OCI-LY7 (cell line): ENCODE results near the gene MIDN. TPM values are rescaled to one million over a fixed set of nuclear protein-coding genes. Genes with fewer than 3 reads are reported as not detected.

Experiments
- BruUV-seq: library from RNA; stranded (reverse); fragments of 400-500 nt; replicated peaks from 2 replicates; lab custom pipeline; 2021; lab: Mats Ljungman, UMichigan
- CTCF ChIA-PET: fragments of 300-600 bp; sonication (Branson Sonifier 250); formaldehyde crosslinking; loops from one replicate; lab custom pipeline; 2022; ENCODE audit warnings: antibody characterized with exemption; ENCODE audit not compliant: unreplicated experiment; lab: Charles Lee
- POLR2A ChIA-PET: fragments of 300-600 bp; sonication (Branson Sonifier 250); formaldehyde crosslinking; loops from one replicate; lab custom pipeline; 2022; ENCODE audit warnings: antibody characterized with exemption; lab: Charles Lee
- DNase-seq: peaks from one replicate; pipeline ENCODE4 v3.0.0-alpha.2; 2015; ENCODE audit warnings: low spot score
- H2AFZ ChIP-seq: fragments of 200-600 bp; sonication (generic), shearing (Covaris generic); 2 replicates; pipeline ENCODE4 v1.6.1; 2014; ENCODE audit warnings: mild to moderate bottlenecking, antibody characterized with exemption, low read length, moderate library complexity
- H3K27ac ChIP-seq: fragments of 200-600 bp; sonication (generic); 2 replicates; pipeline ENCODE4 v1.5.1; 2014; ENCODE audit warnings: mixed run types, low read depth, mild to moderate bottlenecking, moderate library complexity, low read length, inconsistent platforms; ENCODE audit not compliant: poor library complexity, severe bottlenecking
- H3K36me3 ChIP-seq: fragments of 200-600 bp; sonication (generic); 2 replicates; pipeline ENCODE4 v1.6.1; 2014; ENCODE audit warnings: mild to moderate bottlenecking, antibody characterized with exemption, low read length, moderate library complexity, mixed read lengths; ENCODE audit not compliant: insufficient read depth
- H3K4me1 ChIP-seq: fragments of 200-600 bp; sonication (generic); 2 replicates; pipeline ENCODE4 v1.5.1; 2014; ENCODE audit warnings: mild to moderate bottlenecking, low read length; ENCODE audit not compliant: insufficient read depth, poor library complexity, severe bottlenecking
- H3K4me2 ChIP-seq: fragments of 200-600 bp; sonication (generic); 2 replicates; pipeline ENCODE4 v1.6.1; 2014; ENCODE audit warnings: mild to moderate bottlenecking, low read length
- H3K4me3 ChIP-seq: fragments of 200-600 bp; sonication (generic); 2 replicates; pipeline ENCODE4 v1.5.1; 2014; ENCODE audit warnings: mild to moderate bottlenecking, low read depth, low read length; ENCODE audit not compliant: poor library complexity, severe bottlenecking
- H3K79me2 ChIP-seq: fragments of 200-600 bp; sonication (generic); 2 replicates; pipeline ENCODE4 v1.6.1; 2016; ENCODE audit warnings: low read depth, mild to moderate bottlenecking, low read length, moderate library complexity, mixed read lengths; ENCODE audit not compliant: insufficient read depth
- H3K9me2 ChIP-seq: fragments of 200-600 bp; sonication (generic); 2 replicates; pipeline ENCODE4 v1.6.1; 2016; ENCODE audit warnings: mild to moderate bottlenecking, low read length, mixed read lengths; ENCODE audit not compliant: insufficient read depth
- H3K9me3 ChIP-seq: fragments of 200-600 bp; sonication (generic); 2 replicates; pipeline ENCODE4 v1.6.1; 2014; ENCODE audit warnings: mild to moderate bottlenecking, mixed run types, low read length, mixed read lengths
- H4K20me1 ChIP-seq: fragments of 200-600 bp; sonication (generic); 2 replicates; pipeline ENCODE4 v1.6.1; 2014; ENCODE audit warnings: mild to moderate bottlenecking, antibody characterized with exemption, low read length, moderate library complexity, mixed read lengths; ENCODE audit not compliant: insufficient read depth
- CTCF ChIP-seq: fragments of 200-600 bp; sonication (generic); conservative IDR thresholded peaks from 2 replicates; pipeline ENCODE4 v1.5.1; 2014; ENCODE audit warnings: mild to moderate bottlenecking, antibody characterized with exemption, low read length, moderate library complexity, mixed read lengths
- EZH2phosphoT487 ChIP-seq: fragments of 200-600 bp; sonication (generic); IDR thresholded peaks from 2 replicates; pipeline ENCODE4 v1.6.1; 2018; ENCODE audit warnings: low read depth, borderline replicate concordance, mild to moderate bottlenecking, mixed run types, antibody characterized with exemption, low read length, moderate library complexity, mixed read lengths
- intact Hi-C: fragments of 100-400 bp; cut with micrococcal nuclease; formaldehyde crosslinking; loops from one replicate; pipeline ENCODE4 v1.10.0; 2022; ENCODE audit not compliant: unreplicated experiment
- total RNA-seq, 2 experiments: library from RNA; depleted of rRNA in 1 of 2; stranded (reverse); fragments of >200 nt in 1 of 2; shearing (Covaris generic) in 1 of 2; gene quantifications; 2 replicates each; pipeline ENCODE4 v1.2.3, GENCODE V29; 2014 to 2022

MIDN gene
- total RNA-seq, 2 experiments from 2014 or later = 20.3 to 70.9 TPM

DNA sequence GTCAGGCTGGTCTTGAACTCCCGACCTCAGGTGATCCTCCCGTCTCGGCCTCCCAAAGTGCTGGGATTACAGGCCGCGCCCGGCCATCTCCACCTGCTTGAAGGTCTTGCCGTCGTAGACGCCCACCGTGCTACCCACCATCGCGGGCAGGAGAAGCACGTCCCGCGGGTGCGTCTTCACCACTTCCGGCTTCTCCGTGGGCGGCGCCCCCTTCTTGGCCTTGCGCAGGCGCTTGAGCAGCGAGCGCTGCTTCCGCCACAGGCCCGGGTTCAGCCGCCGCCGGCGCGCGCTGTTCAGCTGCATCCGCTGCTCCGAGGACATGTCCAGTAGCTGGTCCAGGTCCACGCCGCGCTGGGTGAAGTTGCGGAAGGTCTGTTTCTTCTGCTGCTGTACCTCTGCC, 58.9 kb downstream of the MIDN start:
- Histone ChIP-seq H3K27ac (no peak overlapping the region), H4K20me1 (no peaks in the 10 kb centered on the region), H3K79me2 (no peaks in the 10 kb centered on the region), H3K36me3 (no peaks in the 10 kb centered on the region), H3K4me3 (no peak overlapping the region), H2AFZ (no peak overlapping the region), H3K4me2 (no peak overlapping the region), H3K9me3 (no peaks in the 10 kb centered on the region), H3K4me1 (no peaks in the 10 kb centered on the region), H3K9me2 (no peaks in the 10 kb centered on the region)
- intact Hi-C loops = no loop called here
- TF ChIP-seq EZH2phosphoT487 = no peak
- no peak for TF ChIP-seq CTCF
- DNase-seq = no peak
- CTCF ChIA-PET = no interaction called here
- no TSS peak for BruUV-seq
- POLR2A ChIA-PET = no interaction called here

DNA sequence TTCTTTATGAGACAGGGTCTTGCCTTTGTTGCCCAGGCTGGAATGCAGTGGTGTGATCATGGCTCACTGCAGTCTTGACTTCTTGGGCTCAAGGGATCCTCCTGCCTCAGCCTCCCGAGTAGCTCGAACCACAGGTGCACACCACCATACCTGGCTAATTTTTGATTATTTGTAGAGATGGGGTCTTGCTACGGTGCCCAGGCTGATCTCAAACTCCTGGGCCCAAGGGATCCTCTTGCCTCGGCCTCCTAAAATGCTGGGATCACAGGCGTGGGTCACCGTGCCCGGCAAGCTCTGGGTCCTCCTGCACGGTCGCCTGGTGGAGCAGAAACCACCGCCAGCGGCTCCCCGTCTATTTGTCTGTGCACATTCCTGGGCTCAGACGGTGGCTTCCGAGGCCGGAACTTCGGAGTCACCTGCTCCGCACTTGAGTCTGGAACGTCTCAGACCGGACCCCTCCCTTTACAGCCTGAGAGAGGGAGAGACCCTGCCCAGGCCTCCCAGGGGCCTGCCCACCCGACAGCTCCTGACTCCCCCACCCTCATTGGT, 59.4 kb downstream of the MIDN start:
- BruUV-seq = no TSS peak
- H3K36me3 ChIP-seq = no peaks in the 10 kb centered on the region
- H4K20me1 ChIP-seq = no peaks in the 10 kb centered on the region
- no peak for TF ChIP-seq EZH2phosphoT487
- TF ChIP-seq CTCF = no peak
- H2AFZ ChIP-seq = no peak overlapping the region
- no peak overlapping the region for H3K27ac ChIP-seq
- no peaks in the 10 kb centered on the region for H3K4me1 ChIP-seq
- POLR2A ChIA-PET = no interaction called here
- no peaks in the 10 kb centered on the region for H3K79me2 ChIP-seq
- H3K4me2 ChIP-seq = no peak overlapping the region
- H3K9me3 ChIP-seq = no peaks in the 10 kb centered on the region
- no peak overlapping the region for H3K4me3 ChIP-seq
- no peaks in the 10 kb centered on the region for H3K9me2 ChIP-seq
- intact Hi-C loops = no loop called here
- CTCF ChIA-PET = no interaction called here
- no peak for DNase-seq

DNA sequence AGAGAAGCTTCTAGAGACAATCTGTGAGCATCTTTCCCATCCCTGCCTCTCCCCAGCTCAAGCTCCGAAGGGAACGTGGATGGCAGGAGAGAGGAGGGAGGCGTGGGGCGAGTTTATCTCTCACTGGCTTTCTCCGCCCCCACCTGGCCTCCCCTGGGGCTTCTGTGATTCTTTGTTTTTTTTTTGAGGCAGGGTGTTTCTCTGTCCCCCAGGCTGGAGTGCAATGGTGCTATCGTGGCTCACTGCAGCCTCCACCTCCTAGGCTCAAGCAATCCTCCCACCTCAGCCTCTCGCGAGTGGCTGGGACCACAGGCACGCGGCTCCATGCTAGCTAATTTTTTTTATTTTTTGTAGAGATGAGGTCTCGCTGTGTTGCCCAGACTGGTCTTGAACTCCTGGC, 60.3 kb downstream of the MIDN start:
- Histone ChIP-seq H3K4me3 (no peak overlapping the region), H4K20me1 (no peaks in the 10 kb centered on the region), H3K36me3 (no peaks in the 10 kb centered on the region), H3K27ac (no peak overlapping the region), H2AFZ (no peak overlapping the region), H3K9me2 (no peaks in the 10 kb centered on the region), H3K4me2 (no peak overlapping the region), H3K79me2 (no peaks in the 10 kb centered on the region), H3K4me1 (no peaks in the 10 kb centered on the region), H3K9me3 (no peaks in the 10 kb centered on the region)
- TF ChIP-seq CTCF (no peak), EZH2phosphoT487 (no peak)
- no TSS peak for BruUV-seq
- intact Hi-C loops = no loop called here
- no peak for DNase-seq
- CTCF ChIA-PET = no interaction called here
- POLR2A ChIA-PET = no interaction called here
